RCC 7860 (cell line): ENCODE measurements around the gene TEX51.

Source experiments
- DNase-seq: peaks from one replicate; pipeline ENCODE4 v3.0.0-alpha.2; 2015; ENCODE audit warnings: low spot score
- FAIRE-seq: peaks from 2 replicates; lab custom pipeline; 2012; peaks lifted over from hg19 to GRCh38; lab: Jason Lieb, UNC

Gene TEX51

GRCh38 chr2:126911111-126911796 is 12.6 kb downstream of the TEX51 start:
- DNase-seq (no peak), FAIRE-seq (no peak)

- FAIRE-seq (no peak), DNase-seq (no peak)
Observed at GRCh38 chr2:126912201-126912600, 13.5 kb downstream of the TEX51 start.

GRCh38 chr2:126913329-126913728 is 14.6 kb downstream of the TEX51 start:
- FAIRE-seq (no peak), DNase-seq (no peak)

- FAIRE-seq (no peak), DNase-seq (no peak)
Observed at GRCh38 chr2:126913881-126914615, 15.4 kb downstream of the TEX51 start.

GRCh38 chr2:126914811-126915500 is 16.3 kb downstream of the TEX51 start:
- DNase-seq (no peak), FAIRE-seq (no peak)

GRCh38 chr2:126915903-126916302 is 17.2 kb downstream of the TEX51 start:
- DNase-seq = no peak
- no peak for FAIRE-seq

GRCh38 chr2:126916744-126917143 is 18.1 kb downstream of the TEX51 start:
- no peak for FAIRE-seq
- DNase-seq = no peak

GRCh38 chr2:126921066-126921465 is 22.4 kb downstream of the TEX51 start:
- no peak for FAIRE-seq
- no peak for DNase-seq

- FAIRE-seq (no peak), DNase-seq (no peak)
Observed at GRCh38 chr2:126930970-126931590, 32.4 kb downstream of the TEX51 start.

GRCh38 chr2:126932529-126932928 is 33.8 kb downstream of the TEX51 start:
- DNase-seq = no peak
- no peak for FAIRE-seq

GRCh38 chr2:126932966-126933710 is 34.4 kb downstream of the TEX51 start:
- DNase-seq (no peak), FAIRE-seq (no peak)

GRCh38 chr2:126933711-126934091 is 35.0 kb downstream of the TEX51 start:
- FAIRE-seq (no peak), DNase-seq (no peak)

GRCh38 chr2:126934809-126935208 is 36.1 kb downstream of the TEX51 start:
- no peak for FAIRE-seq
- no peak for DNase-seq

GRCh38 chr2:126935774-126936173 is 37.1 kb downstream of the TEX51 start:
- DNase-seq (no peak), FAIRE-seq (no peak)

- FAIRE-seq (no peak), DNase-seq (no peak)
Observed at GRCh38 chr2:126936219-126936723, 37.6 kb downstream of the TEX51 start.

- no peak for FAIRE-seq
- DNase-seq = no peak
Observed at GRCh38 chr2:126940331-126940730, 41.6 kb downstream of the TEX51 start.

- no peak for DNase-seq
- FAIRE-seq = no peak
Observed at GRCh38 chr2:126942427-126943203, 43.9 kb downstream of the TEX51 start.

GRCh38 chr2:126943612-126944348 is 45.1 kb downstream of the TEX51 start:
- no peak for DNase-seq
- no peak for FAIRE-seq

- DNase-seq = no peak
- no peak for FAIRE-seq
Observed at GRCh38 chr2:126945118-126945517, 46.4 kb downstream of the TEX51 start.
